Peyer's patch (tissue), 4 donors: ENCODE data around the gene GPC5.
"Not testable (repeated sequence)": the region's sequence is repeated elsewhere in the genome, so short reads cannot be mapped to it uniquely, and the experiment has no call there.

ENCODE experiments used
- CTCF ChIP-seq, 6 experiments: fragments of 450-650 bp in 4 of 6; fragments of 200-600 bp in 2 of 6; sonication (generic) in 1 of 6; IDR thresholded peaks; one replicate each; pipeline ENCODE4 v1.5.1; 2017 to 2019; ENCODE audit warnings: antibody characterized with exemption in 6 of 6, mild to moderate bottlenecking in 3 of 6, moderate library complexity in 1 of 6
- POLR2A ChIP-seq, 2 donors: fragments of 450-650 bp; IDR thresholded peaks; one replicate each; pipeline ENCODE4 v1.5.1; 2017; ENCODE audit warnings: antibody characterized with exemption in 2 of 2, mild to moderate bottlenecking in 2 of 2, moderate library complexity in 2 of 2

GRCh38 chr13:91416579-91416978, 18.2 kb downstream of the GPC5 start:
- TF ChIP-seq POLR2A, CTCF (IDR thresholded peaks at IDR 0.05): not testable (repeated sequence)
